Measurements from ENCODE around the gene PRSS22. TPM values are rescaled to one million over a fixed set of nuclear protein-coding genes. Genes with fewer than 3 reads are reported as not detected.

PRSS22 gene
- total RNA-seq, 2 experiments from 2014 or later, result not detected

DNA sequence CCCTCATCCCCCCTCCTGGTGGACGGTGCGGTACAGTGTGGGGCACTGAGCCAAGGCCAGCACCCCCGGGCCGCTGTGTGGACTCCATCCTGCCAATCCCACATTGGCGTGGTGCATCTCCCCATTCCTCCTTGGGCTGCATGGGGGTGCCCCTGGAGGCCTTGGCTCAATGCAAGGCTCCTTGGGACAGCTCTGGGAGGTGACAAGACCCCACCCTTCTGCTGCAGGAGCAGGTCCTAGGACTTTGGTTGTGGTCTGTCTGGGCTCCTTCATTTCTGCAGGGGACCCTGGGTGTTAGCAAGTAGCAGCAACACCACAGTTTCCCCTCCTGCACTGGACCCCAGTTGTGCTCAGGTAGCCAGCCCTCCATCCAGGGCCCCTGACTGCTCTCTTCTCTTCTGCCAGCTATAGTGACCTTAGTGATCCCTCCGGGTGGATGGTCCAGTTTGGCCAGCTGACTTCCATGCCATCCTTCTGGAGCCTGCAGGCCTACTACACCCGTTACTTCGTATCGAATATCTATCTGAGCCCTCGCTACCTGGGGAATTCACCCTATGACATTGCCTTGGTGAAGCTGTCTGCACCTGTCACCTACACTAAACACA, 39.6 kb downstream of the PRSS22 start:
- H3K27ac Mint-ChIP-seq, result no peak overlapping the region
- no peaks in the 10 kb centered on the region for H3K9me3 Mint-ChIP-seq (ENCODE audit: low read depth)
- H3K36me3 Mint-ChIP-seq (ENCODE audit: low read depth), result no peaks in the 10 kb centered on the region

DNA sequence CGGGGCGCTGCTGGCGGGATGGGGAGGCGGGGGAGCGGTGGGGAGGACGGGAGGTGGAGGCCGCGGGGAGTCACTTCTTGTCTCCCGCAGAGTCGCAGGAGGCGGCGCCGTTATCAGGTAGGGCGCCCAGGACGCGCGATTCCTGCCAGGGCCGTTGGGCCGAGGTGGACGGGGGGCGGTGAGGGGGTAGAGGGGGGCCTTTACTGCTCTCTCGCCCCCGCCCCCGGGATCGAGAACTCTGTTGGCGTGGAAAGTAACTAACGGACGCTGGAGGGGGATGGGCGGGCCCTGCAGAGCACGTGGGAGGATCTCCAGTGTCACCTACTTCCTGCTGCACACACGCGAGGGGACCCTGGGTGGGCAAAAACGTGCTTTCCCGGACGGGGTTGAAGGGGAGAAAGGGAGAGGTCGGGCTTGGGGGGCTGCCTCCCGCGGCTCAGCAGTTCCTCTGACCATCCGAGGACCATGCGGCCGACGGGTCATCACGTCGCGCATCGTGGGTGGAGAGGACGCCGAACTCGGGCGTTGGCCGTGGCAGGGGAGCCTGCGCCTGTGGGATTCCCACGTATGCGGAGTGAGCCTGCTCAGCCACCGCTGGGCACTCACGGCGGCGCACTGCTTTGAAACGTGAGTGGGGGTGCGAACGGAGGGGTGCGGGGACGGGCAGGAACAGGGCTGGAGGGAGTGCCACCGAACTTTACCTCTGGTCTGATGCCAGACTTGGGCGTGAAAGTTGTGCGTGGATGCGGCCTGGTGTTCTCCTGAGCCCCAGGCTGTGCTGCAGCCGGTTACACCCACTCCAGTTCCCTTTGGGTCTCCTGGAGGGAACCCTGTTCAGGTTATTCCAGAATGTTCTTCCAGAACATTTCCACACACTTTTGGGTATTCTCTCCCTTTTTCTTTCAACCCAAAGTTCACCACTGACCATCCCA, 40.4 kb downstream of the PRSS22 start:
- CTCF ChIA-PET, result interaction anchor here (1.9 kb wide), 1 partner anchor 51 kb away, joined by 6 read pairs; no protein-coding TSS in a partner anchor
- no peaks in the 10 kb centered on the region for H3K4me1 Mint-ChIP-seq
- POLR2A ChIA-PET, result no interaction called here
- H3K4me3 Mint-ChIP-seq, result no peak overlapping the region
- no peaks in the 10 kb centered on the region for H3K36me3 Mint-ChIP-seq (ENCODE audit: low read depth)
- ATAC-seq, result no peak
- DNase-seq, result no peak
- no peak overlapping the region for H3K27ac Mint-ChIP-seq
- peaks cover 2% of the 10 kb centered on the region for H3K27me3 Mint-ChIP-seq
- intact Hi-C loops (cut with DNase I, micrococcal nuclease), result no loop called here
- no peaks in the 10 kb centered on the region for H3K9me3 Mint-ChIP-seq (ENCODE audit: low read depth)

More for the DNA sequence above, 39.6 kb downstream of the PRSS22 start:
- H3K4me1 Mint-ChIP-seq, result no peaks in the 10 kb centered on the region
- CTCF ChIA-PET, result no interaction called here
- intact Hi-C loops (cut with DNase I, micrococcal nuclease), result no loop called here
- DNase-seq (no peak), ATAC-seq (no peak)
- POLR2A ChIA-PET, result no interaction called here
- H3K27me3 Mint-ChIP-seq, result peaks cover 2% of the 10 kb centered on the region
- H3K4me3 Mint-ChIP-seq, result no peak overlapping the region

DNA sequence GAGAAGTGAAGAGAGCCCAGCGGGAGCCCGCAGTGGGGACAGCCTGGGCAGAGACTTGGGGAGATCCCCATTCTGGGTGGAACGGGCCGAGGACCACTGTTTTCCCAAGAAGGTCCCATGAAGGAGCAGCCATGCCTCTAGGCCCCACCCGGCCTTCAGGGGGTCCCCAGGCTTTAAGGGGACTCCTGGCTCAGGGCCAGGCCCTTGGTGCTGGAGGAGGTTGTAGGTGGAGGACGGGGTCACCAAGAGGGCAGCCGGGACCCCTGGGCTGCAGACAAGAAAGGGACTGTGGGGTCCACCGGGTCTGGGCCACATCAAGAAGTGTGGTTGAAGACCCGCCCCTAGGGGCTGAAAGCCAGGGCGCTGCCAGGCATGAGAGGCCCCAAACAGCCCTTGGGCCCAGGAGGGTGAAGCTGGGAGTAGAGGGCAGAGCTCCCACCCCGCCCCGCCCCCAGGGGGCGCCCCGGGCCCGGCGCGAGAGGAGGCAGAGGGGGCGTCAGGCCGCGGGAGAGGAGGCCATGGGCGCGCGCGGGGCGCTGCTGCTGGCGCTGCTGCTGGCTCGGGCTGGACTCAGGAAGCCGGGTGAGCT, 41.1 kb downstream of the PRSS22 start, which contains the start of gene PRSS21:
Gene PRSS21 (plus strand): TSS at position 487 of the 589 bp plus-strand sequence. CDS start 32 bp downstream, at position 519.
- no peaks in the 10 kb centered on the region for H3K9me3 Mint-ChIP-seq (ENCODE audit: low read depth)
- ATAC-seq, result no peak
- H3K36me3 Mint-ChIP-seq (ENCODE audit: low read depth), result no peaks in the 10 kb centered on the region
- peaks cover 2% of the 10 kb centered on the region for H3K27me3 Mint-ChIP-seq
- H3K27ac Mint-ChIP-seq, result no peak within 1 kb of the TSS
- intact Hi-C loops (cut with DNase I, micrococcal nuclease), result no loop called here
- no peak within 1 kb of the TSS for H3K4me3 Mint-ChIP-seq
- no peaks in the 10 kb centered on the region for H3K4me1 Mint-ChIP-seq
- POLR2A ChIA-PET, result no interaction called here
- CTCF ChIA-PET, result interaction anchor here (1.9 kb wide), 1 partner anchor 51 kb away, joined by 6 read pairs; no protein-coding TSS in a partner anchor
- peak; percentile 28 for DNase-seq

DNA sequence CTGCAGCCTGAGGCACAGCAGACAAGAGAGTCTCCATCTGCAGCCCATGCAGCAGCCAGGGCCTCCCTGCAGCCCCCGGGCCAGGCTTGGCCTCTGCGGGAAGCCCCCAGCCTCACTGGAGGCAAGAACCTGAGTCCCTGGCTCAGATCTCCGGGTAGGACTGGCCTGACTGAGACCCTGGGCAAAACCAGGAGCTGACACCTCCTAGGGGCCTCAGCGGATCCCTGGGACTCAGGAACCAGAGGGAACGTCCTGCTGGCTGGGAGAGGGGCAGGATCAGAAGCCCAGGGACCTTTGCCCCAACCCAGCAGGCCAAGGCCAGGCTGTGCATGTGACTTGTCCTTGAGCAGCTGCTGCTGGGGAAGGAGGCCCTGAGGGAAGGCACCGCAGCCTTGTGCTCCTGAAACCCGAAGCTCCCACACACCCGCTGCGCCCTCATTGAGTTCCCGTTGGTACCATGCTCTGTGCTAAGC, 42.6 kb downstream of the PRSS22 start:
- intact Hi-C loops (cut with DNase I, micrococcal nuclease), result no loop called here
- ChIA-PET CTCF (no interaction called here), POLR2A (no interaction called here)
- DNase-seq (no peak), ATAC-seq (no peak)
- Mint-ChIP-seq H3K4me1 (no peaks in the 10 kb centered on the region), H3K27ac (no peak overlapping the region), H3K9me3 (ENCODE audit: low read depth) (no peaks in the 10 kb centered on the region), H3K27me3 (peaks cover 6% of the 10 kb centered on the region), H3K36me3 (ENCODE audit: low read depth) (no peaks in the 10 kb centered on the region), H3K4me3 (no peak overlapping the region)

DNA sequence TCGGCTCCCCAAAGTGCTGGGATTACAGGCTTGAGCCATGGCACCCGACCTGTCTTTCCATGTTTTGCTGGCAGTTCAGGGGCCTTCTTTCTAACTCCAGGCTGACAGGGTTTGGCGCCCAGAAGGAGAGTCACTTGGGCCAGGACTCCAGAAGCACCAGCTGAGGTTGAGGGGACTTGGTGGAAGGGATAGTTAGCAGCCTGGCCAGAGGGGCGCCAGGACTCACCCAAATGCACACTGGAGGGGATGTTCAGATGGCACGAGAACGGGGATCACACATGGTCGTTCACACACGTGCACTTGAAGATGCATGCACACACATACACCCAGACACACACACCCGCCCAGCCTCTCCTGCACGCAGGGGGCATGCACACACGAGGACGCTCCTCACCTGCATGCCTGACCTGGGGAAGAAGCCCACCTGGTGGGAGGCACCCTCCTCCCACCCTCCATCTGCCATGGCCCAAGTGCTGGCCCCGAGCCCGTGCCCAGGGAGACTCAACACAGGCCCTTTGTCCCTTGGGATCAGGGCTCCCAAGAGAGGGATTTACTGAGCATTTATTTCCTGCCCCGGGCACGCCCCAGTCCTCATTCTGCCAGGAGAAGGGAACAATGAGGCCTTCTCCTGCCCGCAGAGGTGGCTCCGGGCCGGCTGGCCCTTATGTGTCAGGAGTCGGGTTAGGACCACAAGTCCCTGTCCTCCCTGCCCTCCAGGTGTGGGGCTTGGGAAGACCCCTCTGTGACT, 43.2 kb downstream of the PRSS22 start:
- H3K27ac Mint-ChIP-seq, result no peak overlapping the region
- POLR2A ChIA-PET, result no interaction called here
- H3K36me3 Mint-ChIP-seq (ENCODE audit: low read depth), result no peaks in the 10 kb centered on the region
- H3K4me3 Mint-ChIP-seq, result no peak overlapping the region
- intact Hi-C loops (cut with DNase I, micrococcal nuclease), result no loop called here
- DNase-seq (no peak), ATAC-seq (no peak)
- H3K4me1 Mint-ChIP-seq, result no peaks in the 10 kb centered on the region
- peaks cover 6% of the 10 kb centered on the region for H3K27me3 Mint-ChIP-seq
- no peaks in the 10 kb centered on the region for H3K9me3 Mint-ChIP-seq (ENCODE audit: low read depth)
- CTCF ChIA-PET, result interaction anchor here (0.6 to 0.7 kb wide), 2 partner anchors 26 to 149 kb away, joined by 3 read pairs; no protein-coding TSS in a partner anchor

DNA sequence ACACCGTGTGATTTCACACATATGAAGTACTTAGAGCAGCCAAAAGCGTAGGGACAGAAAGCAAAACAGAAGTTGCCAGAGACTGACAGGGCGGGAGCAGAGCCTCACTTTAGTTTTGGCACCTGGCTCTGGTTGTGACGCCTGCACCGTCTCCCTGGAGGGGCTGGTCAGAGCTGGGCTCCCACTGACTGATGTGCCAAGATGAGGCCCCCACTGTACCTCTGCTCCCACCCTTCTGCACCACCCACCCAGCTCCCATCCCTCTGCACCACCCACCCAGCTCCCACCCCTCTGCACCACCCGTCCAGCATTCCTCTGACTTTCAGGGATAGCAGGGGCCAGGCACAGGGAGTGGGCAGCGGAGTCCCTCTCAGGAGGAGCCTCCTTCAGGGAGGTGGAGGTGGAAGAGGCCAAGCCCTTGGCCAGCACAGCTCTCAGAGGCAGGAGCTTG, 44.2 kb downstream of the PRSS22 start:
- no peak overlapping the region for H3K4me3 Mint-ChIP-seq
- CTCF ChIA-PET, result interaction anchor here (0.6 to 0.7 kb wide), 2 partner anchors 27 to 150 kb away, joined by 3 read pairs; no protein-coding TSS in a partner anchor
- H3K4me1 Mint-ChIP-seq, result no peaks in the 10 kb centered on the region
- intact Hi-C loops (cut with DNase I, micrococcal nuclease), result no loop called here
- POLR2A ChIA-PET, result no interaction called here
- H3K9me3 Mint-ChIP-seq (ENCODE audit: low read depth), result no peaks in the 10 kb centered on the region
- H3K36me3 Mint-ChIP-seq (ENCODE audit: low read depth), result no peaks in the 10 kb centered on the region
- DNase-seq (no peak), ATAC-seq (no peak)
- no peak overlapping the region for H3K27ac Mint-ChIP-seq
- peaks cover 7% of the 10 kb centered on the region for H3K27me3 Mint-ChIP-seq

DNA sequence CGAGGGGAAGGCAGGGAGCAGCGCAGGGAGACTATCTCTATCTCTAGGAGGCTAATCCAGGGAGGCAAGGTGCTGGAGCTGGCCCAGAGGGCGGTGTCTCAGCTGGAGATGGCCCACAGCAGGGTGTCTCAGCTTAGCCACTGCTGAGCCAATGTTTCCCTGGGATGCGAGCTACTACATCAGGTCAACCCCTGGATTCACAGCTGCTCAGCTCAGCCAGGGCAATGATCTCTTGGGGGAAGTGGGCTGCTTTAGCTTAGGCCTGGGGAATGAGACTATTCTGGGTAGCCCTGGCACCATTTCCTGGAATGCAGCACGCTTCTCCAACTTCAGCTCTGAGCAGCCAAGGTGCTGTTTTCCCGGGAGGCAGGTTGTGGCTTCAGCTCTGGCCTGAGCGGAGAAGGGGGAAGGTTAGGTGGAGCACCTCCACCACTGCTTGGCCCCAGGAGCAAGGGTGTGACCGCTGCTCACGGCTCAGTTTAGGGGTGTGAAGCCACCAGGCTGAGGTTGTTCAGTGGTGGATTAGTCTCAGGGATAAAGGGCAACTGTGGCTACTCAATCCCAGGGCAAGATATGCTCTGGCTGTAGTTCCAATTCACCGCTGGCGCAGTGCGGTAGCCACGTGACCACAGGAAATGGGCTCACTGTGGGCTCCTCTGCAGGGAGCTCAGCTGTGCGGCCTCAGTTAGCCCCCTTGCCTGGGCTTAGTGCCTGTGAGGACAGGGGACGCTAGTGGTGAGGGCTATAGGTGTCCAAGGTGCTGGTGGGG, 46.1 kb downstream of the PRSS22 start:
- POLR2A ChIA-PET, result no interaction called here
- H3K27me3 Mint-ChIP-seq, result peaks cover 8% of the 10 kb centered on the region
- CTCF ChIA-PET, result interaction anchor here (1.6 kb wide), 1 partner anchor 56 kb away, joined by 5 read pairs; no protein-coding TSS in a partner anchor
- no peak overlapping the region for H3K4me3 Mint-ChIP-seq
- no peak overlapping the region for H3K27ac Mint-ChIP-seq
- H3K36me3 Mint-ChIP-seq (ENCODE audit: low read depth), result no peaks in the 10 kb centered on the region
- H3K9me3 Mint-ChIP-seq (ENCODE audit: low read depth), result no peaks in the 10 kb centered on the region
- ATAC-seq (no peak), DNase-seq (no peak)
- intact Hi-C loops (cut with DNase I, micrococcal nuclease), result no loop called here
- no peaks in the 10 kb centered on the region for H3K4me1 Mint-ChIP-seq

DNA sequence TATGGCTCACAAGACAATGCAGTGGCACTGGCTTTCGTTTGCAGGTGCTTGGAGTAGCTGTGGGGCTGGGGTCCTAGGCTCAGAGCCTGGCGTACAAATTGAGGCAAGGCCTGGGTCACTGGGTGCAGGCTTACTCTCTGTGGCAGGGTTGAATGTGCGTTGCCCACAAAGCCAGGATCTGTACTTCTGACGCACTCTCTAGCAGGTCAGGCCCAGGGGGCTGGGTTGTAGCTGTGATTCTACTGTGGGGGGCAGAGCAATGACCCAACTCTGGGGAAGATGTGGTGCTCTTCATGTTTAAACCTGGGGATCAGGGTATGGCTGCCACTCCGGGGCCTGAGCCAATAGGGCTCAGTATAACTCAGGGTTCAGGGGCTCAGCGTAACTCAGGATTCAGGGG, 47.3 kb downstream of the PRSS22 start:
- no peaks in the 10 kb centered on the region for H3K36me3 Mint-ChIP-seq (ENCODE audit: low read depth)
- no peaks in the 10 kb centered on the region for H3K9me3 Mint-ChIP-seq (ENCODE audit: low read depth)
- H3K4me3 Mint-ChIP-seq, result no peak overlapping the region
- DNase-seq (no peak), ATAC-seq (no peak)
- H3K4me1 Mint-ChIP-seq, result no peaks in the 10 kb centered on the region
- POLR2A ChIA-PET, result no interaction called here
- CTCF ChIA-PET, result interaction anchor here (0.6 to 0.8 kb wide), 3 partner anchors 17 to 106 kb away, joined by 3 read pairs; no protein-coding TSS in a partner anchor
- H3K27me3 Mint-ChIP-seq, result peaks cover 12% of the 10 kb centered on the region
- intact Hi-C loops (cut with DNase I, micrococcal nuclease), result no loop called here
- no peak overlapping the region for H3K27ac Mint-ChIP-seq

DNA sequence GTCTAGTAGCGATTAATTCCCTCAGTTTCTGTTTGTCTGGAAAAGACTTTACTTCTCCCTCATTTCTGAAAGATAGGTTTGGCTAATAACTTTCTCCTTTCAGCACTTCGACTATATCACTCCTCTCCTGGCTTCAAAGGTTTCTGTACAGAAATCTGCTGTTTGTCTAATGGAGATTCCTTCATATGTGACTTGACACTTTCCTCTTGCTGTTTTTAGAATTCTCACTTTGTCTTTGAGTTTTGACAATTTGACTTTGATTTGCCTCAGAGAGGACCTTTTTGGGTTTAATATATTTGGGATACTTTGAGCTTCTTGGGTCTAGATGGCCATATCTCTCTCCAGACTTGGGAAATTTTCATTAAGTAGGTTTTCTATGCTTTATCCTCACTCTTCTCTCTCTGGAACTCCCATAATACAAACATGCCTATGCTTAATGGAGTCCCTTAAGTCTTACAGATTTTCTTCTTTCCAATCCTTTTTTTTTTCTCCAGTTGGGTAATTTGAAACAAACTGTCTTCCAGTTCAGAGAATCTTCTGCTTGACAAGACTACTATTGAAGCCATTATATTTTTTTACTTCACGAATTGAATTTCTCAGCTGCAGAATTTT, 48.7 kb downstream of the PRSS22 start:
- ATAC-seq (no peak), DNase-seq (no peak)
- Mint-ChIP-seq H3K27ac (no peak overlapping the region), H3K36me3 (ENCODE audit: low read depth) (no peaks in the 10 kb centered on the region), H3K27me3 (peaks cover 12% of the 10 kb centered on the region), H3K4me3 (no peak overlapping the region), H3K4me1 (no peaks in the 10 kb centered on the region), H3K9me3 (ENCODE audit: low read depth) (peaks cover 2% of the 10 kb centered on the region)
- CTCF ChIA-PET, result no interaction called here
- intact Hi-C loops (cut with DNase I, micrococcal nuclease), result no loop called here
- POLR2A ChIA-PET, result no interaction called here

DNA sequence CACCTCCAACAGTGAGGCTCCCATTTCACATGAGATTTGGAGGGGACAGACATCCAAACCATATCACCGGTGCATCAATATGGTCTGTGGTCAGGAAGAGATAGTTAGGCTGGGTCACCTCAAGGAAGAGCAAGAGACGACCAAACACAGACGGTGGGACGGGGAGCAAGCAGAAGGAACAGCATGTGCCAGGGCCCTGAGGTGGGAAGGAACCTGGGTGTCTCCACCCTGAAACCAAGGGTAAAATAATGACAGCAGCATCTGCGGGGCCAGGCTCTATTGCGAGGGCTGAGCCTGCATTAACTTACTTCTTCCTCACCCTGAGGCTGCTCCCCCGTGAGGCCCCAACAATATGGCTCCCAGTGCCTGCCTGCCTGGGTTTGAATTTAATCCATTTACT, 49.8 kb downstream of the PRSS22 start:
- Mint-ChIP-seq H3K27me3 (peaks cover 10% of the 10 kb centered on the region), H3K27ac (no peak overlapping the region), H3K36me3 (ENCODE audit: low read depth) (no peaks in the 10 kb centered on the region), H3K4me3 (no peak overlapping the region), H3K4me1 (no peaks in the 10 kb centered on the region), H3K9me3 (ENCODE audit: low read depth) (peaks cover 9% of the 10 kb centered on the region)
- DNase-seq, result no peak
- ATAC-seq, result no peak
- ChIA-PET POLR2A (no interaction called here), CTCF (no interaction called here)
- intact Hi-C loops (cut with DNase I, micrococcal nuclease), result no loop called here
